Endodermal cell (in vitro differentiated cells): Measurements from ENCODE around the gene ASCC3. TPM values are rescaled to one million over a fixed set of nuclear protein-coding genes. Genes with fewer than 3 reads are reported as not detected.
A peak's percentile ranks its signal among the peaks of the same experiment; 100 is the strongest.

Source experiments
- DNase-seq: peaks from one replicate; pipeline ENCODE4 v3.0.0-alpha.2; 2017
- H3K27ac ChIP-seq: 2 replicates; pipeline ENCODE4 v1.5.1; 2013; ENCODE audit warnings: mild to moderate bottlenecking, low read depth, low read length, moderate library complexity
- H3K27me3 ChIP-seq: 2 replicates; pipeline ENCODE4 v1.6.1; 2013; ENCODE audit warnings: mild to moderate bottlenecking, low read length, moderate library complexity; ENCODE audit not compliant: insufficient read depth, control insufficient read depth, poor library complexity, severe bottlenecking
- H3K36me3 ChIP-seq: 2 replicates; pipeline ENCODE4 v1.7.0; 2013; ENCODE audit warnings: mild to moderate bottlenecking, low read length, moderate library complexity; ENCODE audit not compliant: control insufficient read depth, insufficient read depth
- H3K4me1 ChIP-seq: one replicate; pipeline ENCODE4 v1.7.0; 2013; ENCODE audit warnings: low read length; ENCODE audit not compliant: control insufficient read depth, insufficient read depth
- H3K4me3 ChIP-seq: 2 replicates; pipeline ENCODE4 v1.5.1; 2013; ENCODE audit warnings: mild to moderate bottlenecking, low read length, moderate library complexity
- H3K9ac ChIP-seq: 2 replicates; pipeline ENCODE4 v1.6.1; 2013; ENCODE audit warnings: mild to moderate bottlenecking, low read length, moderate library complexity; ENCODE audit not compliant: poor library complexity, severe bottlenecking; ENCODE audit errors: extremely low read depth
- H3K9me3 ChIP-seq: 2 replicates; pipeline ENCODE4 v1.6.1; 2013; ENCODE audit warnings: mild to moderate bottlenecking, low read length, moderate library complexity; ENCODE audit not compliant: control insufficient read depth
- H3K27ac Mint-ChIP-seq: 2 replicates; pipeline ENCODE4 v1.8.0; 2020; ENCODE audit warnings: mixed read lengths
- H3K27me3 Mint-ChIP-seq: 2 replicates; pipeline ENCODE4 v1.8.0; 2021; ENCODE audit warnings: mild to moderate bottlenecking, mixed read lengths; ENCODE audit not compliant: insufficient read depth
- H3K36me3 Mint-ChIP-seq: 2 replicates; pipeline ENCODE4 v1.8.0; 2020; ENCODE audit warnings: low read depth, mixed read lengths
- H3K4me1 Mint-ChIP-seq: 2 replicates; pipeline ENCODE4 v1.8.0; 2020; ENCODE audit warnings: mixed read lengths
- H3K4me3 Mint-ChIP-seq: 2 replicates; pipeline ENCODE4 v1.8.0; 2020; ENCODE audit warnings: mild to moderate bottlenecking, moderate library complexity, mixed read lengths
- H3K9me3 Mint-ChIP-seq: 2 replicates; pipeline ENCODE4 v1.8.0; 2020; ENCODE audit warnings: mild to moderate bottlenecking, mixed read lengths
- WGBS, 2 experiments: methylation state at CpG; one replicate each; pipeline versions ENCODE4 v1.1.5 to v1.1.7; 2013; ENCODE audit warnings: missing lambda C conversion rate in 2 of 2, mixed read lengths in 1 of 2; ENCODE audit not compliant: insufficient coverage in 1 of 2, insufficient read length in 1 of 2; 5-methylcytosine and 5-hydroxymethylcytosine counted together
- total RNA-seq, 2 donors: library from RNA; stranded (reverse); fragmentation: NEBNext Ultra II Directional in 1 of 2; extraction: Animal tissue kit (Norgen Biotek cat#: 25700) in 1 of 2; gene quantifications; 2 replicates in 1 of 2; 3 replicates in 1 of 2; pipeline ENCODE4 v1.2.1, GENCODE V29; 2021
- TF ChIP-seq, protein P1 (sequence below): fragments of 200-600 bp; sonication (generic); conservative IDR thresholded peaks from 2 replicates; pipeline ENCODE4 v1.5.0; 2021; ENCODE audit warnings: antibody characterized with exemption, mild to moderate bottlenecking

Gene ASCC3
- total RNA-seq, 2 donors from 2014 or later: 40.0 to 41.1 TPM

DNA sequence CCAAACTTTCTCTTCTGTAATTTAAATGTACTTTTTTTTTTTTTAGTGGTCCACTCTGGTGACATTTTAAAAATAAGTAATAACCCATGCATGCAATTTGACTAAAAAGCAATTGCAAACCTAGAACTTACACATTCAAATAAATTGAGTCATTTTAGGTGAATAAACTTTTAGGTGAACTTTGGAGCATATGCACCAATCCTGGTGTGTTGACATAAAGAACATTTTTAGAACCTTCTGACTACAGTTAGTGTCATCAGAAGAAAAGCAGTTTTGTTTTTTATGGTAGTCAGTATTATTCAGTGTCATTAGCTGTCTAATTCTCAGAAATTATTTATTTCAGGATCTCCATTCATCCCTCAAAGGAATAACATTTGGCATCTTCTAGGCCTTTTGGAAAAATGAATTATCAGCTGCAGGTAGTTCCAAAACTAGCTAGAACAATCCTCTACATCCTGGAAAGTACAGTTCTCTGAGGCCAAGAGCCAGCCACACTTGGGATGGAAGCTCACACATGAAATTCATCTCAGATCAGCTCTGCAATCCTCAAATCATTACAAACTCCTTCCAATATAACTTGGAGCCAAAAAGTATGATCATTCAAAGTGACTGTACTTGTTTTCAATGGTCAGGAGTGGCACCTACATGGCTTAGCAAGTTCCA lies 378.0 kb downstream of the ASCC3 start:
- H3K4me1 Mint-ChIP-seq: no peaks in the 10 kb centered on the region
- no peaks in the 10 kb centered on the region for H3K9me3 ChIP-seq
- no peak overlapping the region for H3K4me3 ChIP-seq
- no peaks in the 10 kb centered on the region for H3K36me3 Mint-ChIP-seq
- no peak overlapping the region for H3K27ac Mint-ChIP-seq
- no peaks in the 10 kb centered on the region for H3K9me3 Mint-ChIP-seq
- H3K9ac ChIP-seq: no peak overlapping the region
- H3K36me3 ChIP-seq: peaks cover 8% of the 10 kb centered on the region
- no peaks in the 10 kb centered on the region for H3K27me3 Mint-ChIP-seq
- no peak overlapping the region for H3K27ac ChIP-seq
- no peaks in the 10 kb centered on the region for H3K27me3 ChIP-seq
- no peak overlapping the region for H3K4me3 Mint-ChIP-seq
- TF ChIP-seq, protein P1, sequence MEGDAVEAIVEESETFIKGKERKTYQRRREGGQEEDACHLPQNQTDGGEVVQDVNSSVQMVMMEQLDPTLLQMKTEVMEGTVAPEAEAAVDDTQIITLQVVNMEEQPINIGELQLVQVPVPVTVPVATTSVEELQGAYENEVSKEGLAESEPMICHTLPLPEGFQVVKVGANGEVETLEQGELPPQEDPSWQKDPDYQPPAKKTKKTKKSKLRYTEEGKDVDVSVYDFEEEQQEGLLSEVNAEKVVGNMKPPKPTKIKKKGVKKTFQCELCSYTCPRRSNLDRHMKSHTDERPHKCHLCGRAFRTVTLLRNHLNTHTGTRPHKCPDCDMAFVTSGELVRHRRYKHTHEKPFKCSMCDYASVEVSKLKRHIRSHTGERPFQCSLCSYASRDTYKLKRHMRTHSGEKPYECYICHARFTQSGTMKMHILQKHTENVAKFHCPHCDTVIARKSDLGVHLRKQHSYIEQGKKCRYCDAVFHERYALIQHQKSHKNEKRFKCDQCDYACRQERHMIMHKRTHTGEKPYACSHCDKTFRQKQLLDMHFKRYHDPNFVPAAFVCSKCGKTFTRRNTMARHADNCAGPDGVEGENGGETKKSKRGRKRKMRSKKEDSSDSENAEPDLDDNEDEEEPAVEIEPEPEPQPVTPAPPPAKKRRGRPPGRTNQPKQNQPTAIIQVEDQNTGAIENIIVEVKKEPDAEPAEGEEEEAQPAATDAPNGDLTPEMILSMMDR: no peak
- no peaks in the 10 kb centered on the region for H3K4me1 ChIP-seq
- DNase-seq: no peak

DNA sequence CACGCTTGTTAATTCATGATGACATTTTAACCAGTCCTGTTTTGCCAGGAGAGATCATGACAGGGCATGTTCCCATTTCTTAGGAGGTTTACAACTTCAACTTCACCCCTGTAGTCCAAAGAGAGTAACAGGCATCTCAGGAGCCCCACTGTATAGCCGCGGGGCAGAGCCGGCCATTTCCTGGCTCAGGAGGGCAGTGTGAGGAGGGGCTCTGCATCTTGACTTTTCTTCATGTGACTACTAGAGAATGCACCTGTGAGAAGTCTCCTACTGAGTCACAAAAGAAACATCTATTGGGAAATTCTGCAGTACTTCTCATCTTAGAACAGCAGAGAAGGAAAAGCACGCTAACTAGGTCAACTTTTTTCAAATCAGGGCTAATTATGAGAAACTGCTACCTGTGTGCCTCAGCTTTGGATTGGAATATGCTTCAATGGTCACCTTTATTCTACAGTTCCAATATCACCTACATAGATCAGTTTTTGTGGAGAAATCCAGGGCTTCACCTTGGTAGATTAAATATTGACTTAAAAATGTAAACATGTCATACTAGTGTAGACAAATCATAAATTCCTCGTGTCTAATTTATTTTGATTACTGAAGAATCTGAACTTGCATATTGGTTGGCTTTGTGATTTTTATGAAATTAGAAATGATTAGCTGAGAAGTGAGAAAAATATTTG lies 387.8 kb downstream of the ASCC3 start:
- Histone ChIP-seq H3K27me3 (no peaks in the 10 kb centered on the region), H3K4me1 (no peaks in the 10 kb centered on the region), H3K27ac (no peak overlapping the region), H3K36me3 (no peaks in the 10 kb centered on the region), H3K9ac (no peak overlapping the region), H3K9me3 (no peaks in the 10 kb centered on the region), H3K4me3 (no peak overlapping the region)
- H3K27ac Mint-ChIP-seq: no peak overlapping the region
- H3K4me1 Mint-ChIP-seq: peaks cover 4% of the 10 kb centered on the region
- H3K4me3 Mint-ChIP-seq: no peak overlapping the region
- H3K9me3 Mint-ChIP-seq: peaks cover 9% of the 10 kb centered on the region
- H3K36me3 Mint-ChIP-seq: no peaks in the 10 kb centered on the region
- TF ChIP-seq, protein P1: no peak
- no peaks in the 10 kb centered on the region for H3K27me3 Mint-ChIP-seq
- DNase-seq: peak; percentile 72
- 66 to 76% methylated on average over 5 to 6 of the region's 6 CpGs for whole genome bisulfite sequencing, 2 experiments

DNA sequence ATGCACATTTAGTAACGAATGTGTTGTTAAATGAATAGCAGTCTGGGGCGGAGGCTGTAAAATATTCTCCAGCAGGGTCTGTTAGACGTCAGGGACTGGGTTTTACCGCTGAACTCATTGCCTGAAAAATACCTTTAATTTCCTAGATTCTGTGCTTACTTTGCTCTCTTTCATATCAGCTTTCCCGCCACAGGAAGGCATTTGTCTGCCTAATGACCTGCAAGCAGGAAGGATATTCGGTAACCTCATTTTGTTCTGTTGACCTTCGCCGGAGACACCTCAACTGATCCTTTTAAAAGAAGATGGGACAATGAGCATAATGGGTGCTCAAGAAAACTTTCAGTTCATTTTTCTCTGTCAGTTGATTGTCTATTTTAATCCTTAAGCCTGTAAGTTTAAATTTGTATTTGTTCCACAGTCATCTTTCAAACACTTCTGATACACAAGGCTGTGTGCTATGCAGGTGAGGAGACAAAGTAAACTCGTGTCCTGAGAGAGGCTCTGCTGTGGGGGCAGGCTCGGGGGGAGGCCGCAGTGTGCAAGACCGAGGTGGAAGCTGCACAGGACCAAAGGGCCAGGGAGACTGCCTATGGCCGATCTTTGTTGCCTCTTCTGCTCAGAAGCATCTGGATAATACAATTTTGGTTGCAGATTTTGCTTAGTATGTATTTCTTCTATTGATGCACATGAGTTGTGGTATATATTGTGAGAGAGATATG lies 389.0 kb downstream of the ASCC3 start:
- H3K4me3 Mint-ChIP-seq: no peak overlapping the region
- Histone ChIP-seq H3K36me3 (no peaks in the 10 kb centered on the region), H3K27ac (no peak overlapping the region), H3K4me1 (no peaks in the 10 kb centered on the region), H3K9ac (no peak overlapping the region), H3K27me3 (no peaks in the 10 kb centered on the region), H3K4me3 (no peak overlapping the region), H3K9me3 (no peaks in the 10 kb centered on the region)
- TF ChIP-seq, protein P1: no peak
- H3K27me3 Mint-ChIP-seq: no peaks in the 10 kb centered on the region
- H3K9me3 Mint-ChIP-seq: peaks cover 9% of the 10 kb centered on the region
- WGBS, 2 experiments: 72 to 86% methylated on average over 9 to 13 of the region's 13 CpGs
- H3K36me3 Mint-ChIP-seq: no peaks in the 10 kb centered on the region
- peaks cover 4% of the 10 kb centered on the region for H3K4me1 Mint-ChIP-seq
- no peak for DNase-seq
- no peak overlapping the region for H3K27ac Mint-ChIP-seq
